Measurements from ENCODE around the gene CHD3. TPM values are rescaled to one million over a fixed set of nuclear protein-coding genes. Genes with fewer than 3 reads are reported as not detected.

The CHD3 gene
- total RNA-seq, 4 donors from 2014 or later, result 36.1 to 99.9 (median 45.1) TPM

- Histone ChIP-seq H3K9me3 (no peaks in the 10 kb centered on the region), H3K27me3 (no peaks in the 10 kb centered on the region), H3K4me1 (peaks cover 0 to 13% (median 3%) of the 10 kb centered on the region in 4 donors), H3K36me3 (peaks cover 0 to 66% (median 0%) of the 10 kb centered on the region in 3 donors), H3K4me3 (no peak overlapping the region), H3K27ac (no peak overlapping the region)
- no peak for DNase-seq
- TF ChIP-seq CTCF (IDR thresholded peaks at IDR 0.05), result no peak
- no peak for TF ChIP-seq POLR2A (IDR thresholded peaks at IDR 0.05)
These were observed 22.1 kb downstream of the CHD3 start for GRCh38 chr17:7910711-7911110.

GRCh38 chr17:7911116-7911515 is 22.5 kb downstream of the CHD3 start:
- no peak overlapping the region for H3K4me3 ChIP-seq
- peaks cover 0 to 14% (median 4%) of the 10 kb centered on the region in 4 donors for H3K4me1 ChIP-seq
- H3K36me3 ChIP-seq, result peaks cover 0 to 62% (median 0%) of the 10 kb centered on the region in 3 donors
- H3K9me3 ChIP-seq, result no peaks in the 10 kb centered on the region
- DNase-seq, result no peak
- no peaks in the 10 kb centered on the region for H3K27me3 ChIP-seq
- no peak overlapping the region for H3K27ac ChIP-seq
- no peak for TF ChIP-seq POLR2A (IDR thresholded peaks at IDR 0.05)

- no peak for TF ChIP-seq POLR2A (IDR thresholded peaks at IDR 0.05)
- TF ChIP-seq CTCF (IDR thresholded peaks at IDR 0.05), result peak; percentile 34 to 91 (median 76)
- peak overlapping the region in 1 of 4 donors; percentile 22 for H3K27ac ChIP-seq
- DNase-seq, result peak in 1 of 3 donors; percentile 62
These were observed 24.4 kb downstream of the CHD3 start for GRCh38 chr17:7912927-7913524.

GRCh38 chr17:7915179-7915610 is 26.6 kb downstream of the CHD3 start:
- no peaks in the 10 kb centered on the region for H3K9me3 ChIP-seq
- H3K36me3 ChIP-seq, result peaks cover 0 to 22% (median 0%) of the 10 kb centered on the region in 3 donors
- H3K27me3 ChIP-seq, result no peaks in the 10 kb centered on the region
- H3K27ac ChIP-seq, result peak overlapping the region; percentile 89 to 97 (median 93)
- no peak for TF ChIP-seq CTCF (IDR thresholded peaks at IDR 0.05)
- TF ChIP-seq POLR2A (IDR thresholded peaks at IDR 0.05), result no peak
- DNase-seq, result no peak
- peak overlapping the region; percentile 61 to 77 (median 68) for H3K4me3 ChIP-seq
- peaks cover 0 to 20% (median 10%) of the 10 kb centered on the region in 4 donors for H3K4me1 ChIP-seq

More at GRCh38 chr17:7912927-7913524, 24.4 kb downstream of the CHD3 start:
- H3K9me3 ChIP-seq, result no peaks in the 10 kb centered on the region
- peaks cover 0 to 20% (median 10%) of the 10 kb centered on the region in 4 donors for H3K4me1 ChIP-seq
- H3K36me3 ChIP-seq, result peaks cover 0 to 43% (median 0%) of the 10 kb centered on the region in 3 donors
- H3K27me3 ChIP-seq, result no peaks in the 10 kb centered on the region
- H3K4me3 ChIP-seq, result no peak overlapping the region

- peaks cover 0 to 16% (median 0%) of the 10 kb centered on the region in 3 donors for H3K36me3 ChIP-seq
- DNase-seq, result peak; percentile 83 to 94 (median 93)
- no peaks in the 10 kb centered on the region for H3K27me3 ChIP-seq
- TF ChIP-seq CTCF (IDR thresholded peaks at IDR 0.05) (peak in 2 of 6 experiments; percentile 4 to 28), POLR2A (IDR thresholded peaks at IDR 0.05) (peak in 1 of 2 donors; percentile 46)
- no peaks in the 10 kb centered on the region for H3K9me3 ChIP-seq
- H3K4me3 ChIP-seq, result peak within 1 kb of the TSS; percentile 61 to 77 (median 68)
- peak within 1 kb of the TSS; percentile 89 to 97 (median 93) for H3K27ac ChIP-seq
- H3K4me1 ChIP-seq, result peaks cover 0 to 20% (median 10%) of the 10 kb centered on the region in 4 donors
These were observed 27.2 kb downstream of the CHD3 start, which contains the start of gene RNF227 for GRCh38 chr17:7915611-7916384. Gene RNF227, minus strand, starts transcription at chr17:7916289. Its CDS starts 94 bp downstream, at chr17:7916195.

GRCh38 chr17:7916385-7916682 is 27.7 kb downstream of the CHD3 start:
- TF ChIP-seq CTCF (IDR thresholded peaks at IDR 0.05) (no peak), POLR2A (IDR thresholded peaks at IDR 0.05) (no peak)
- H3K36me3 ChIP-seq, result peaks cover 0 to 10% (median 0%) of the 10 kb centered on the region in 3 donors
- no peaks in the 10 kb centered on the region for H3K27me3 ChIP-seq
- peak overlapping the region; percentile 61 to 77 (median 68) for H3K4me3 ChIP-seq
- H3K27ac ChIP-seq, result peak overlapping the region; percentile 89 to 97 (median 93)
- H3K4me1 ChIP-seq, result peaks cover 0 to 20% (median 10%) of the 10 kb centered on the region in 4 donors
- H3K9me3 ChIP-seq, result no peaks in the 10 kb centered on the region
- no peak for DNase-seq
